Activated T-helper 2 cell treated with anti-CD3 and anti-CD28 coated beads, Interferon-gamma antibody, Interleukin-2, Interleukin-4, amounts not matched to agents 10 μg/mL and 5 μg/mL and 100 μg/mL, durations not matched to agents 14 hours and 24 hours and 36 hours (primary cell): ENCODE results near the gene UQCR10. TPM values are rescaled to one million over a fixed set of nuclear protein-coding genes. Genes with fewer than 3 reads are reported as not detected.

Experiments
- DNase-seq: peaks from one replicate; pipeline ENCODE4 v3.0.0; 2021; ENCODE audit warnings: low spot score
- H3K27ac Mint-ChIP-seq: one replicate; pipeline ENCODE4 v1.8.0; 2021; ENCODE audit warnings: mixed read lengths
- H3K27me3 Mint-ChIP-seq: one replicate; pipeline ENCODE4 v1.8.0; 2021; ENCODE audit warnings: low read depth, mixed read lengths
- H3K36me3 Mint-ChIP-seq: one replicate; pipeline ENCODE4 v1.8.0; 2021; ENCODE audit warnings: low read depth, mixed read lengths
- H3K4me1 Mint-ChIP-seq: one replicate; pipeline ENCODE4 v1.8.0; 2021; ENCODE audit warnings: low read depth, mixed read lengths
- H3K4me3 Mint-ChIP-seq: one replicate; pipeline ENCODE4 v1.8.0; 2021; ENCODE audit warnings: low read depth, mild to moderate bottlenecking, moderate library complexity, mixed read lengths
- H3K9me3 Mint-ChIP-seq: one replicate; pipeline ENCODE4 v1.8.0; 2021; ENCODE audit warnings: mixed read lengths
- intact Hi-C: fragments of 100-400 bp; cut with micrococcal nuclease; formaldehyde crosslinking; loops from one replicate; pipeline ENCODE4 v1.15.1; 2023
- total RNA-seq: library from RNA; stranded (reverse); gene quantifications from 2 replicates; pipeline ENCODE4 v1.2.3, GENCODE V29; 2022

Gene UQCR10
- total RNA-seq, 1 donor from 2014 or later = 92.4 TPM

DNA sequence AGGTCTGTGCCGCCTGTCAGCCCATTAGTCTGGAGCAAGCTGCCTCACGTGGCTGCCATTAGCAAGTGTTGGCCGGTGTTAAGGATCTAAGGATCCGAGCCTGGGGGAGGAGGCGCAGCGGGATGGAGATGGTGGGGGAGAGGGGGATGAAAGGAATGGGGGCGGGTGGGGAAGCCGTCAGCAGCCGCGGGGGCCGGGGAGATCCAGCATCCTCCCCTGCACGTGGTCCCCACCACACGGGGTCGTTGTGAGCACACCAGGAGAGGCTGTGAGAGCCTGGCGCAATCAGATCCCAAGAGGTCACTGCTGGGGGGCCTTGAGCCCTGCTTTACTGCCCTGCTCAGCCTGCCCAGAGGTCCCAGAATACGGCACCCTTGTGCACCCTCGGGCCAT, 40.0 kb upstream of the UQCR10 start:
- intact Hi-C loops = no loop called here
- no peak overlapping the region for H3K4me3 Mint-ChIP-seq
- no peak for DNase-seq
- H3K27me3 Mint-ChIP-seq = no peaks in the 10 kb centered on the region
- no peaks in the 10 kb centered on the region for H3K4me1 Mint-ChIP-seq
- no peaks in the 10 kb centered on the region for H3K9me3 Mint-ChIP-seq
- H3K36me3 Mint-ChIP-seq = no peaks in the 10 kb centered on the region
- H3K27ac Mint-ChIP-seq = no peak overlapping the region

DNA sequence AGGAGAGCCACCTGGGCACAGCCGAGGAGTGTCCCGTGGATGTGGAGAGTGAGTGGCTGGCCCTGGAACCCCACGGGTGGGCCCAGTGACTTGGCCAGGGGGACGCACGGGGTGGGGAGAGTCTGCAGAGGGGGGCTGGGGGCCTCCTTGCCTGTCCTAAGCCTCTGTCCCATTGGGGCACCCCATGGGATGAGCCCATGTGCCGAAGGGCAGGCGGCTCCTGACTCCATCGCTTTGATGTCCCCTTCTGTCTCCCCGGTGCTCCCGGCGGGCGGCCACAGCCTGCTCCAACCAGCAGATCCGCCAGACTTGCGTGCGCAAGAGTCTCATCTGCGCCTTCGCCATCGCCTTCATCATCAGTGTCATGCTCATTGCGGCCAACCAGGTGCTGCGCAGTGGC, 38.0 kb upstream of the UQCR10 start:
- Mint-ChIP-seq H3K27ac (no peak overlapping the region), H3K4me3 (no peak overlapping the region), H3K36me3 (no peaks in the 10 kb centered on the region), H3K9me3 (no peaks in the 10 kb centered on the region), H3K27me3 (no peaks in the 10 kb centered on the region), H3K4me1 (no peaks in the 10 kb centered on the region)
- DNase-seq = no peak
- intact Hi-C loops = no loop called here

GRCh38 chr22:29731058-29731850, 35.9 kb upstream of the UQCR10 start:
- intact Hi-C loops = no loop called here

GRCh38 chr22:29732883-29733282, 34.3 kb upstream of the UQCR10 start:
- intact Hi-C loops = no loop called here
- Mint-ChIP-seq H3K27me3 (no peaks in the 10 kb centered on the region), H3K4me3 (no peak overlapping the region), H3K27ac (no peak overlapping the region), H3K4me1 (no peaks in the 10 kb centered on the region), H3K9me3 (no peaks in the 10 kb centered on the region), H3K36me3 (no peaks in the 10 kb centered on the region)
- no peak for DNase-seq

More at GRCh38 chr22:29731058-29731850, 35.9 kb upstream of the UQCR10 start:
- no peak overlapping the region for H3K27ac Mint-ChIP-seq
- H3K27me3 Mint-ChIP-seq = no peaks in the 10 kb centered on the region
- DNase-seq = no peak
- no peaks in the 10 kb centered on the region for H3K36me3 Mint-ChIP-seq
- H3K4me1 Mint-ChIP-seq = no peaks in the 10 kb centered on the region
- H3K9me3 Mint-ChIP-seq = no peaks in the 10 kb centered on the region
- no peak overlapping the region for H3K4me3 Mint-ChIP-seq

DNA sequence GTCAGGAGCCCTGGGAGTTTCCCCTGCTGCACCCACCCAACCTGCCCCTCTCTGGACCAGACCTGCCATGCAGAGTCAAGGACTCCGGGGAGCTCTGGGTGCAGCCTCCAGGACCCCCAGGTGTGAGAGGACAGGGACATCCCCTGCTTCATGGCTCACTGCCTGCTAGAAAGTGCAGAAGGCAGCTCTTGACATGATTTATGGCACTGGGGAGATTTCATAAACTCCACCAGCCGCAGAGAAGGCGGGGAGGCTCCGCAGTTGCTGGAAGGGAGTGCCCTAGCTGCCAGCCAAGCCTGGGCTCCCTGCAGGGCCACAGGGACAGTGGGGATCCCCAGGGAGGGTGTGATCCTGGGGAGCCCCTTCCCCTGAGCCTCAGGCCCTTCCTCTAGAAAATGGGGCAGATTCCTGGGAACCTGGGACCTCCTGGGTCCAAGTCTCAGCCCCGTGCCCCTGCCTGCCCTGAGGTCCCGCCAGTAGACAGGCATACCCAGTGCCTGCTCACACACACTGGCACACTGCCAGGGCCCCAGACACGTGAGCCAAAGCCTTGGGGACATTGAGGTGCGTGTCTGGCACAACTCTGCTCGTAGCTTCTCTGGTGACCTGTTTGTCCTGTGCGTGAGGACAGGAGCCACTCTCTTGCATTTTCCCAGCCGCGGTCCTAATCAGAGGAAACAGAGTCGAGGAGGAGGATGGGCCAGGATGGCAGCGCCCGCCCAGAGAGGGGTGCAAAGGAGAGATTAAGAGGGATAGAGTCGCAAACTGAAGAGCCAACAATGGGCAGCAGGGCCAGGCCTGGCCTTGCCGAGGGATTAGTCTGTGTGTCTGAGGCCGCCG, 33.6 kb upstream of the UQCR10 start:
- Mint-ChIP-seq H3K9me3 (no peaks in the 10 kb centered on the region), H3K4me3 (no peak overlapping the region), H3K27me3 (no peaks in the 10 kb centered on the region), H3K27ac (no peak overlapping the region), H3K36me3 (no peaks in the 10 kb centered on the region), H3K4me1 (no peaks in the 10 kb centered on the region)
- intact Hi-C loops = no loop called here
- DNase-seq = no peak

DNA sequence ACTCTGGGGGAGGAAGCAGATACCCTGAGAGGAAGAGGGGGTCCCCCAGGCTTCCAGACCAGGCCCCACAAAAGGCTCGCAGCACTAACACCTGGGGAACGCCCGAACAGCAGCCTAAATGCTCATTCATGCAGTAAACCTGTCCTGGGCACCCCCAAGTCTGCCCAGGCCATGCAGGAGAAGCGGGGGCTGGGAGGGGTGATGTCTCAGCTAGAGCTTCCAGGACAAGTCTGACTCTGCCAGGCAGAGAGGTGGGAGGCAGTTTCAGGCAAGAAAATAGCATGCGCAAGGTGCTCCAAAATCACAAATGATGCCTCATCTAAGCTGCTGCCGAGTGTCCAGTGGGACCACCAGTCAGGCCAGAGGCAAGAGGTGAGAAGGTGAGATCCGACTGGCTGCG, 32.8 kb upstream of the UQCR10 start:
- no peak overlapping the region for H3K4me3 Mint-ChIP-seq
- no peak for DNase-seq
- H3K27me3 Mint-ChIP-seq = no peaks in the 10 kb centered on the region
- no peak overlapping the region for H3K27ac Mint-ChIP-seq
- no peaks in the 10 kb centered on the region for H3K4me1 Mint-ChIP-seq
- H3K9me3 Mint-ChIP-seq = no peaks in the 10 kb centered on the region
- no peaks in the 10 kb centered on the region for H3K36me3 Mint-ChIP-seq
- intact Hi-C loops = no loop called here

GRCh38 chr22:29734838-29735237, 32.3 kb upstream of the UQCR10 start:
- DNase-seq = no peak
- intact Hi-C loops = no loop called here
- no peaks in the 10 kb centered on the region for H3K4me1 Mint-ChIP-seq
- no peak overlapping the region for H3K27ac Mint-ChIP-seq
- H3K27me3 Mint-ChIP-seq = no peaks in the 10 kb centered on the region
- H3K9me3 Mint-ChIP-seq = no peaks in the 10 kb centered on the region
- no peaks in the 10 kb centered on the region for H3K36me3 Mint-ChIP-seq
- no peak overlapping the region for H3K4me3 Mint-ChIP-seq

GRCh38 chr22:29735416-29735815, 31.8 kb upstream of the UQCR10 start:
- H3K27me3 Mint-ChIP-seq = no peaks in the 10 kb centered on the region
- no peaks in the 10 kb centered on the region for H3K4me1 Mint-ChIP-seq
- no peak overlapping the region for H3K27ac Mint-ChIP-seq

DNA sequence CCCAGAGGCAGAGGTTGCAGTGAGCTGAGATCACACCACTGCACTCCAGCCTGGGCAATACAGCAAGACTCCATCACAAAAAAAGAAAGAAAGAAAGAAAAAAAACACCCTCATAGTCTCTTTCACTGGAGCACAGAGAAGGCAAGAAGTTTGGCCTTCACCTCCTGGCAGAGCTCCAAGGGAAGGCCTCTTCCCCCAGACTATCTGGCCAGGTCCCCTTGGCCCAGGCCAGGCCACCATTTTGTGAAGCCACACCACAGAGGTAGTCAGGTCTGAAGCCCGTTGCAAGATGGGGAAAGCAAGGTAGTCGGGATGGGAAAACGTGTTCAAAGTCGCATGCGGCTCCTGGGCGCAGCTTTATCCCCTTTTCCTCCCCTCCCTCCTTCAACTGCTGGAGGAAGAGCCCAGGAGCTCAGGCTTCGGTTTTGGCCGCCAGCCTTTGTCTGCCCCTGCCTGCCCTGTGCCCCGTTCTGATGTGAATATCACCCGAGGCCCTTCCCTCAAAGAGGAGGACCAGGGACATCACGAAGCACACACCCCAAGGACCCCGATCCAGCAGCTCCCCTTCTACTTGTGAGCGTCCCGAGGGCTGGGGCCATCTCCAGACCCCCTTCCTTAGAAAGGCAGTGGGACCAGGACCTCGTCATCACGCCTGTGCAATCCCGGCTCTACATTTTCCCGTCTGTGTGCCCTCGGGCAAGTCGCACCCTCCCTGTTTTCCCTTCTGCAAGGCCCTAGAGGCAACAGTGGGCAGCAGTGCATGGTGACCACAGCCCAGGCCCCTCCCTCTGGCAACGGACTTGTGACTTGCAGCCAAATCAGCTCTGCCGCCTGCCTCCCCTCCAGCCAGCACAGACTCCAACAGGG, 29.7 kb upstream of the UQCR10 start:
- no peaks in the 10 kb centered on the region for H3K4me1 Mint-ChIP-seq
- no peaks in the 10 kb centered on the region for H3K27me3 Mint-ChIP-seq
- intact Hi-C loops = no loop called here
- no peak for DNase-seq
- no peaks in the 10 kb centered on the region for H3K9me3 Mint-ChIP-seq
- H3K36me3 Mint-ChIP-seq = peaks cover 8% of the 10 kb centered on the region
- H3K4me3 Mint-ChIP-seq = no peak overlapping the region
- H3K27ac Mint-ChIP-seq = no peak overlapping the region

More at GRCh38 chr22:29735416-29735815, 31.8 kb upstream of the UQCR10 start:
- intact Hi-C loops = no loop called here
- DNase-seq = no peak
- Mint-ChIP-seq H3K36me3 (no peaks in the 10 kb centered on the region), H3K9me3 (no peaks in the 10 kb centered on the region), H3K4me3 (no peak overlapping the region)

DNA sequence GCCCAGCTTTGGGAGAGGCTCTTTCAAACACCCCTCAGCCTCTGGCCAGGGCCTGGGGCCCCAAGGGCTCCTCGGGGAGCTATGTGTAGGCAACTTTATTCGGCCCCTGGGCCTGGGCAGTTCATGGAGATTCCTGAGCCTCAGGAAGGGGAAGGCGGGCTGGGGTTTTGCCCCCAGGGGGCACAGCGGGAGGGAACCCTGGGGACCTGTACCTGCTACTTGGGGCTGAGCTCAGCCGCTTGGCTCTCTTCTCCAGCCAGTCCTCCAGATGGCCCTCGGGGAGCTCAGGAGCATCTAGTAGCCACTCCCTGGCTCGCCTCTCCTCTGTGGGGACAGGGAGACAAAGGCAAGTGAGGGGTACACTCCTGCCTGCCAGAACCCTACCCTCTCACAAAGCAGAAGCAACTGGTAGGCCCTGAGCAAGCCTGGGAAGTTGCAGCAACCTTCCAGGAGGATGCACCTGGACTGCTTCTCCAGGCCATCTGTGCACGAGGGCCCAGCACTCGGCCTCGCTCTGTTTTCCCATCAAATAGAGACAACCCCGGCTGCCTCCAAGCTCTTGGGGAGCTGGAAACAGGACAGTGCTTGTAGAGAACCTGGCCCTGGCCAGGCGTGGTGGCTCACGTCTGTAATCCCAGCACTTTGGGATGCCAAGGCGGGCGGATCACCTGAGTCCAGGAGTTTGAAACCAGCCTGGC, 28.9 kb upstream of the UQCR10 start:
- Mint-ChIP-seq H3K27ac (no peak overlapping the region), H3K36me3 (peaks cover 8% of the 10 kb centered on the region), H3K4me3 (no peak overlapping the region), H3K4me1 (no peaks in the 10 kb centered on the region), H3K27me3 (no peaks in the 10 kb centered on the region), H3K9me3 (no peaks in the 10 kb centered on the region)
- intact Hi-C loops = no loop called here
- no peak for DNase-seq

DNA sequence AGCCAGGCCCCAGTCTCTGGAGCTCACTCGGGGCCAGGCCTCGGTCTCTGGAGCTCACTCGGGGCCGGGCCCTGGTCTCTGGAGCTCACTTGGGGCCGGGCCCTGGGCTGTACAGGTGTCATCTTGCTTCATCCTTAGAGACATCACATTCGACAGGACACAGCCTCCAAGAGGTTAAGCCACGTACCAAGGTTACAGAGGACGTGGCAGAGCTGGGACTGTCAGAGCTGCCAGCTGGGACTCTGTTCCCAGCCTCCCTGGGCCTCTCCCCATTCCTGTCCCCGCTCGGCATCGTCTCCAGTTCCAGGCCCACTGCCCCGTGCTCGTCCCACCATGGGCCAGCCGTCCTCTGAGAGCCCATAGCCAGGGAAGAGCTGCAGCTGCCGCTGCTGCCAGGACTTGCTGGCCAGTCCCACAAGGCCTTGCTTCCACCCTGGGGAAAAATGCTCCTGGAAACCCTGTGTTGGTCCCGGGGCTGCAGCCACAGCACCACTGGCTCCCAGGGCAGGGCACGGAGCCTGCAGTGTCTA, 27.8 kb upstream of the UQCR10 start:
- no peaks in the 10 kb centered on the region for H3K9me3 Mint-ChIP-seq
- no peak overlapping the region for H3K27ac Mint-ChIP-seq
- H3K27me3 Mint-ChIP-seq = no peaks in the 10 kb centered on the region
- intact Hi-C loops = no loop called here
- DNase-seq = no peak
- no peaks in the 10 kb centered on the region for H3K4me1 Mint-ChIP-seq
- H3K36me3 Mint-ChIP-seq = peaks cover 8% of the 10 kb centered on the region
- no peak overlapping the region for H3K4me3 Mint-ChIP-seq

DNA sequence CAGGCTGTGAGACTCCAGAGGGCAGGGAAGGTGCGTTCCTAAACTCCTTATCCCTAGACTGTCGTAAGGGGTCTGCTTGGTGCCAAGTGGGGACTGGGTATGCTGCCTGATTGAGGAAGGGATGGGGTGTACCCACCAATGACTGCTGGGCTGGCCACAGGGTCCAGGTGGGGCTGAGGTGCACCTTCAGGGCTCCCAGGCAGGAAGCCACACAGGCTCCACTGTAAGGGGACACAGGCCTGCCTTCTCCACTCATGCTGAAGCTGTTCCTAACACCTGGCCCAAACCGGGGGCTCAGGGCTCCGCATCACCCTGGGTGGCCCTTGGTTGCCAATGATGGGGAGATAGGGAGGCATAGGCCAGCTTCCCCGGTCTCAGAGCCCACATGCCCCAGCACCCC, 27.0 kb upstream of the UQCR10 start:
- Mint-ChIP-seq H3K27ac (no peak overlapping the region), H3K9me3 (no peaks in the 10 kb centered on the region), H3K27me3 (no peaks in the 10 kb centered on the region), H3K4me3 (no peak overlapping the region), H3K4me1 (no peaks in the 10 kb centered on the region), H3K36me3 (peaks cover 8% of the 10 kb centered on the region)
- intact Hi-C loops = no loop called here
- no peak for DNase-seq
